Naive thymus-derived CD8-positive, alpha-beta T cell (primary cell): ENCODE results near the gene CYFIP1. TPM values are rescaled to one million over a fixed set of nuclear protein-coding genes. Genes with fewer than 3 reads are reported as not detected.
A peak's percentile ranks its signal among the peaks of the same experiment; 100 is the strongest.

Source experiments
- ATAC-seq, 2 donors: fragments of 150-1000 bp; cut with Tn5 transposase in 1 of 2; sonication (Bioruptor Pico), chemical (Tn5 transposase) in 1 of 2; 1 replicate in 1 of 2; 2 replicates in 1 of 2; pipeline ENCODE4 v1.10.0; 2021; ENCODE audit warnings: mild to moderate bottlenecking in 2 of 2, moderate library complexity in 2 of 2
- POLR2A ChIA-PET: fragments of 350-600 bp; sonication (Branson Sonifier 250); formaldehyde crosslinking; loops from one replicate; lab custom pipeline; 2021; ENCODE audit warnings: antibody characterized with exemption; lab: Charles Lee
- DNase-seq, 10 donors: peaks; one replicate each; pipeline versions ENCODE4 v3.0.0 to v3.0.0-alpha.2; 2020 to 2022
- H3K27ac Mint-ChIP-seq, 10 donors: one replicate each; pipeline ENCODE4 v1.8.0; 2020 to 2022; ENCODE audit warnings: mild to moderate bottlenecking in 10 of 10, mixed read lengths in 10 of 10, moderate library complexity in 4 of 10, inconsistent platforms in 1 of 10
- H3K27me3 Mint-ChIP-seq, 5 donors: one replicate each; pipeline ENCODE4 v1.8.0; 2021 to 2022; ENCODE audit warnings: mixed read lengths in 5 of 5
- H3K36me3 Mint-ChIP-seq, 3 donors: one replicate each; pipeline ENCODE4 v1.8.0; 2020 to 2022; ENCODE audit warnings: mixed read lengths in 3 of 3, mild to moderate bottlenecking in 2 of 3, inconsistent platforms in 1 of 3
- H3K4me1 Mint-ChIP-seq, 4 donors: one replicate each; pipeline ENCODE4 v1.8.0; 2021 to 2022; ENCODE audit warnings: mixed read lengths in 4 of 4
- H3K4me3 Mint-ChIP-seq, 10 donors: one replicate each; pipeline ENCODE4 v1.8.0; 2020 to 2022; ENCODE audit warnings: mild to moderate bottlenecking in 10 of 10, mixed read lengths in 10 of 10, moderate library complexity in 6 of 10, inconsistent platforms in 1 of 10
- H3K9me3 Mint-ChIP-seq, 9 donors: one replicate each; pipeline ENCODE4 v1.8.0; 2020 to 2022; ENCODE audit warnings: mixed read lengths in 9 of 9, mild to moderate bottlenecking in 3 of 9, inconsistent platforms in 1 of 9, moderate library complexity in 1 of 9
- polyA plus RNA-seq, 3 donors: library from polyadenylated mRNA; unstranded; fragments of 300-500 nt; fragmentation: Illumina TruSeq; gene quantifications; one replicate each; pipeline ENCODE4 v1.2.3, GENCODE V29; 2021
- total RNA-seq, 8 experiments: library from RNA in 2 of 8; stranded (reverse) in 2 of 8; gene quantifications; one replicate each; pipeline ENCODE4 v1.2.3 and lab custom pipeline; 2021 to 2026

Gene CYFIP1
- total and polyA plus RNA-seq, 5 experiments from 2014 or later = 0.34 to 4.1 (median 1.6) TPM

- Mint-ChIP-seq H3K4me1 (peaks cover 2 to 7% (median 3%) of the 10 kb centered on the region in 4 donors), H3K9me3 (no peaks in the 10 kb centered on the region), H3K36me3 (peaks cover 0 to 3% (median 2%) of the 10 kb centered on the region in 3 donors), H3K27me3 (no peaks in the 10 kb centered on the region), H3K27ac (no peak overlapping the region), H3K4me3 (no peak overlapping the region)
- DNase-seq = no peak
- POLR2A ChIA-PET = no interaction called here
- ATAC-seq = no peak
These were observed 95.0 kb downstream of the CYFIP1 start for GRCh38 chr15:22885120-22885519.

GRCh38 chr15:22884344-22884743, 95.8 kb downstream of the CYFIP1 start:
- Mint-ChIP-seq H3K4me3 (no peak overlapping the region), H3K27me3 (no peaks in the 10 kb centered on the region), H3K4me1 (peaks cover 2 to 7% (median 4%) of the 10 kb centered on the region in 4 donors), H3K36me3 (peaks cover 0 to 5% (median 2%) of the 10 kb centered on the region in 3 donors), H3K27ac (no peak overlapping the region), H3K9me3 (no peaks in the 10 kb centered on the region)
- DNase-seq (peak in 1 of 10 donors; percentile 7), ATAC-seq (no peak)
- POLR2A ChIA-PET = no interaction called here

- Mint-ChIP-seq H3K27me3 (peaks cover 0 to 5% (median 0%) of the 10 kb centered on the region in 5 donors), H3K9me3 (no peaks in the 10 kb centered on the region), H3K36me3 (peaks cover 0 to 9% (median 2%) of the 10 kb centered on the region in 3 donors), H3K4me3 (no peak overlapping the region), H3K4me1 (peaks cover 2 to 7% (median 4%) of the 10 kb centered on the region in 4 donors), H3K27ac (no peak overlapping the region)
- no peak for ATAC-seq
- POLR2A ChIA-PET = no interaction called here
- no peak for DNase-seq
These were observed 97.0 kb downstream of the CYFIP1 start for GRCh38 chr15:22883196-22883595.

- no peak for DNase-seq
- peaks cover 0 to 2% (median 0%) of the 10 kb centered on the region in 9 donors for H3K9me3 Mint-ChIP-seq
- H3K27ac Mint-ChIP-seq = no peak overlapping the region
- peaks cover 2 to 7% (median 4%) of the 10 kb centered on the region in 4 donors for H3K4me1 Mint-ChIP-seq
- no peak overlapping the region for H3K4me3 Mint-ChIP-seq
- H3K27me3 Mint-ChIP-seq = peaks cover 0 to 8% (median 0%) of the 10 kb centered on the region in 5 donors
- no peak for ATAC-seq
- POLR2A ChIA-PET = no interaction called here
- peaks cover 0 to 10% (median 2%) of the 10 kb centered on the region in 3 donors for H3K36me3 Mint-ChIP-seq
These were observed 98.3 kb downstream of the CYFIP1 start for GRCh38 chr15:22881739-22882440.

GRCh38 chr15:22880981-22881738, 99.0 kb downstream of the CYFIP1 start:
- DNase-seq (no peak), ATAC-seq (no peak)
- Mint-ChIP-seq H3K27me3 (peaks cover 0 to 8% (median 0%) of the 10 kb centered on the region in 5 donors), H3K27ac (no peak overlapping the region), H3K4me1 (peaks cover 2 to 7% (median 4%) of the 10 kb centered on the region in 4 donors), H3K36me3 (peaks cover 0 to 10% (median 2%) of the 10 kb centered on the region in 3 donors), H3K9me3 (peaks cover 0 to 2% (median 0%) of the 10 kb centered on the region in 9 donors), H3K4me3 (no peak overlapping the region)
- POLR2A ChIA-PET = no interaction called here

- POLR2A ChIA-PET = no interaction called here
- ATAC-seq = peak in 1 of 2 donors; percentile 30
These were observed 99.8 kb downstream of the CYFIP1 start for GRCh38 chr15:22880068-22880980.

GRCh38 chr15:22878103-22878502, 102.1 kb downstream of the CYFIP1 start:
- peaks cover 0 to 7% (median 3%) of the 10 kb centered on the region in 4 donors for H3K4me1 Mint-ChIP-seq
- peaks cover 0 to 10% (median 2%) of the 10 kb centered on the region in 3 donors for H3K36me3 Mint-ChIP-seq
- ATAC-seq (no peak), DNase-seq (no peak)
- peaks cover 0 to 8% (median 0%) of the 10 kb centered on the region in 5 donors for H3K27me3 Mint-ChIP-seq
- POLR2A ChIA-PET = no interaction called here
- no peak overlapping the region for H3K27ac Mint-ChIP-seq
- peaks cover 0 to 6% (median 0%) of the 10 kb centered on the region in 9 donors for H3K9me3 Mint-ChIP-seq
- no peak overlapping the region for H3K4me3 Mint-ChIP-seq

More at GRCh38 chr15:22880068-22880980, 99.8 kb downstream of the CYFIP1 start:
- peaks cover 0 to 8% (median 0%) of the 10 kb centered on the region in 5 donors for H3K27me3 Mint-ChIP-seq
- DNase-seq = peak in 1 of 10 donors; percentile 9
- no peak overlapping the region for H3K4me3 Mint-ChIP-seq
- peak overlapping the region in 1 of 10 donors; percentile 22 for H3K27ac Mint-ChIP-seq
- H3K9me3 Mint-ChIP-seq = peaks cover 0 to 6% (median 0%) of the 10 kb centered on the region in 9 donors
- H3K4me1 Mint-ChIP-seq = peaks cover 2 to 7% (median 4%) of the 10 kb centered on the region in 4 donors
- H3K36me3 Mint-ChIP-seq = peaks cover 0 to 10% (median 2%) of the 10 kb centered on the region in 3 donors

GRCh38 chr15:22877607-22878006, 102.6 kb downstream of the CYFIP1 start:
- ATAC-seq (no peak), DNase-seq (no peak)
- peaks cover 0 to 6% (median 0%) of the 10 kb centered on the region in 9 donors for H3K9me3 Mint-ChIP-seq
- H3K27me3 Mint-ChIP-seq = peaks cover 0 to 8% (median 0%) of the 10 kb centered on the region in 5 donors
- no peak overlapping the region for H3K27ac Mint-ChIP-seq
- H3K36me3 Mint-ChIP-seq = peaks cover 0 to 10% (median 2%) of the 10 kb centered on the region in 3 donors
- no peak overlapping the region for H3K4me3 Mint-ChIP-seq
- H3K4me1 Mint-ChIP-seq = peaks cover 0 to 7% (median 3%) of the 10 kb centered on the region in 4 donors
- POLR2A ChIA-PET = no interaction called here

GRCh38 chr15:22877117-22877516, 103.1 kb downstream of the CYFIP1 start:
- ATAC-seq = no peak
- Mint-ChIP-seq H3K27me3 (peaks cover 0 to 8% (median 0%) of the 10 kb centered on the region in 5 donors), H3K27ac (no peak overlapping the region), H3K4me3 (no peak overlapping the region), H3K36me3 (peaks cover 0 to 10% (median 2%) of the 10 kb centered on the region in 3 donors), H3K4me1 (peaks cover 0 to 7% (median 3%) of the 10 kb centered on the region in 4 donors), H3K9me3 (peaks cover 0 to 6% (median 0%) of the 10 kb centered on the region in 9 donors)
- DNase-seq = no peak
- POLR2A ChIA-PET = no interaction called here

- DNase-seq = no peak
- Mint-ChIP-seq H3K4me1 (peaks cover 0 to 1% (median 0%) of the 10 kb centered on the region in 4 donors), H3K27me3 (peaks cover 0 to 8% (median 0%) of the 10 kb centered on the region in 5 donors), H3K9me3 (peaks cover 0 to 6% (median 0%) of the 10 kb centered on the region in 9 donors), H3K4me3 (no peak overlapping the region), H3K27ac (no peak overlapping the region), H3K36me3 (peaks cover 0 to 7% (median 0%) of the 10 kb centered on the region in 3 donors)
- no peak for ATAC-seq
- POLR2A ChIA-PET = no interaction called here
These were observed 105.2 kb downstream of the CYFIP1 start for GRCh38 chr15:22874966-22875365.

- Mint-ChIP-seq H3K4me3 (no peak overlapping the region), H3K27me3 (peaks cover 0 to 8% (median 0%) of the 10 kb centered on the region in 5 donors), H3K9me3 (peaks cover 0 to 6% (median 0%) of the 10 kb centered on the region in 9 donors), H3K27ac (no peak overlapping the region), H3K36me3 (peaks cover 0 to 4% (median 4%) of the 10 kb centered on the region in 3 donors), H3K4me1 (peaks cover 0 to 1% (median 0%) of the 10 kb centered on the region in 4 donors)
- POLR2A ChIA-PET = interaction anchor here (1.1 kb wide), 1 partner anchor 37 kb away, joined by 5 read pairs; no protein-coding TSS in a partner anchor
- ATAC-seq = no peak
- DNase-seq = no peak
These were observed 105.9 kb downstream of the CYFIP1 start for GRCh38 chr15:22874256-22874655.
